GM12892 (cell line): Measurements from ENCODE around the gene EFNA5. TPM values are rescaled to one million over a fixed set of nuclear protein-coding genes. Genes with fewer than 3 reads are reported as not detected.

Experiments used
- DNase-seq: peaks from one replicate; pipeline ENCODE4 v3.0.0; 2011; ENCODE audit not compliant: insufficient read length
- FAIRE-seq: peaks from 2 replicates; lab custom pipeline; 2011; peaks lifted over from hg19 to GRCh38; lab: Jason Lieb, UNC
- POLR2A ChIP-seq: IDR thresholded peaks from 2 replicates; pipeline ENCODE4 v1.6.1; 2011; ENCODE audit warnings: low read depth, low read length, control low read depth
- POLR2AphosphoS5 ChIP-seq: IDR thresholded peaks from 2 replicates; pipeline ENCODE4 v1.6.1; 2011; ENCODE audit warnings: low read depth, low read length, control low read depth
- TAF1 ChIP-seq: IDR thresholded peaks from 2 replicates; pipeline ENCODE4 v1.6.1; 2011; ENCODE audit warnings: low read depth, mild to moderate bottlenecking, control low read depth, low read length, borderline replicate concordance
- polyA plus RNA-seq: library from polyadenylated mRNA; unstranded; fragments of >200 nt; gene quantifications from one replicate; pipeline ENCODE4 v1.2.1, GENCODE V29; 2012; ENCODE audit warnings: missing spikeins, inconsistent platforms; ENCODE audit not compliant: missing spikeins

EFNA5 gene
- 4.1 TPM for polyA plus RNA-seq

GRCh38 chr5:107670932-107671741 lies at the start of gene EFNA5:
TSS of gene EFNA5 (minus strand) at chr5:107670937.
- no peak for TF ChIP-seq POLR2AphosphoS5
- no peak for TF ChIP-seq POLR2A
- TF ChIP-seq TAF1, result no peak
- FAIRE-seq (peak; percentile 69), DNase-seq (peak; percentile 24)

DNA sequence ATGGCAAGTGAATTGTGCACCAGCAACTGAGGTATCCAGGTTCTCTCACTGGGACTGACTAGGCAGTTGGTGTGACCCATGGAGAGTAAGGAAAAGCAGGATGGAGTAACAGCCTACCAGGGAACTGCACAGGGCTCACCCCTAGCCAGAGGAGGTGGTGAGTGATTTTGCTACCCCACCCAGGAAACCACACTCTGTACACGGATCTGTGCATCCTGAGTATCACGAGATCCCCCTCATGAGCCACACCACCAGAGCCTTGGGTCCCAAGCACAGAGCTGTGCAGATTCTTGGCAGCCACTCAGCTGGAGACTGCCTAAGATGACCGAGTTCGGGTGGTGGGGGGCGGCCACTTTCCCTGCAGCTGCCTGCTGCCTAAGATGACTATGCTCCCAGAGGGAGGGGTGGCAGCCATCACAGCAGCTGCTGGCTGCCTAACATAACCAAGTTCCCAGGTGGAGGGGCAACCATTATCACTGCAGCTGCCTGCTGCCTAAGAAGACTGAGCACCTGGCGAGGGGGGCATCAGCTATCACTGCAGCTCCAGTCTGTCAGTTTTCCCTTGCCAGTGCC lies 48.4 kb upstream of the EFNA5 start:
- TF ChIP-seq POLR2AphosphoS5 (no peak), POLR2A (no peak), TAF1 (no peak)
- DNase-seq (no peak), FAIRE-seq (no peak)

DNA sequence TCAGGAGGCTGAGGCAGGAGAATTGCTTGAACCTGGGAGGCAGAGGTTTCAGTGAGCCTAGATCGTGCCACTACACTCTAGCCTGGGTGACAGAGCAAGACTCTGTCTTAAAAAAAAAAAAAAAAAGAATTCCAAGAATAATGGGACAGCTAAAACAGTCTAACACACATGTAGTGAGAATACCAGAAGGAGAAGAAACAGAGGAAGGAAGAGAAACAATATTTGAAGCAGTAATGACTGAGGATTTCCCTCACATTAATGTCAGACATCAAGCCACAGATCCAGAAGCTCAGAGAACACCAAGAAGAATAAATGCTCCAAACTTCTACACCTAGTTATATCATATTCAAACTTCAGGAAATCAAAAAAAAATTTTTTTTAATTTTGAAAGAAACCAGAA lies 47.1 kb upstream of the EFNA5 start:
- DNase-seq, result no peak
- no peak for FAIRE-seq
- TF ChIP-seq POLR2A (no peak), TAF1 (no peak), POLR2AphosphoS5 (no peak)

- TF ChIP-seq TAF1 (no peak), POLR2AphosphoS5 (no peak), POLR2A (no peak)
- DNase-seq, result no peak
- no peak for FAIRE-seq
Observed at GRCh38 chr5:107713228-107713627, 42.5 kb upstream of the EFNA5 start.

DNA sequence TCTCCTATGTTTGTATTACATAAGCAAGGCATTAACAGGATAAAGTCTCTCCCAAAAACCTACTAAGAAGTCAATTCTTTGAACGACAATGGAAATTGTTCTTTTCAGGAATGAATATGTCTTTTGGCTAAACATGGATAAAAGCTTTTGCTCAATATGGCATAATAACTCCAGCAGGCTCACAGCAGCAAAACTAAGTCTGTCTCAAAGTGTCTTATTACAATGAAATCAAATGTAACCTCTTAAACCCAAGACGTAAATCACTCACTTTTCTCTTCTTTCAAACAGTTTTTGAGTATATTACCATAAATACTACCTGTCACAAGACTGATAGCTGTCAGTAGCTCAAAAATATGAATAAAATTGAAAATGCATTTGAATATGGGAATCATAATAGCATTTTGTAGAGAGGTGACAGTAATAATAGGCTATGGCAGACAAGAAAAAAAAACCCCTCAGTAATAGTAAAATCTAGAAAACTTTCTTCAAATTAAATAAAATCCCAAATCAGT lies 41.7 kb upstream of the EFNA5 start:
- TF ChIP-seq TAF1 (no peak), POLR2A (no peak), POLR2AphosphoS5 (no peak)
- FAIRE-seq (no peak), DNase-seq (no peak)

DNA sequence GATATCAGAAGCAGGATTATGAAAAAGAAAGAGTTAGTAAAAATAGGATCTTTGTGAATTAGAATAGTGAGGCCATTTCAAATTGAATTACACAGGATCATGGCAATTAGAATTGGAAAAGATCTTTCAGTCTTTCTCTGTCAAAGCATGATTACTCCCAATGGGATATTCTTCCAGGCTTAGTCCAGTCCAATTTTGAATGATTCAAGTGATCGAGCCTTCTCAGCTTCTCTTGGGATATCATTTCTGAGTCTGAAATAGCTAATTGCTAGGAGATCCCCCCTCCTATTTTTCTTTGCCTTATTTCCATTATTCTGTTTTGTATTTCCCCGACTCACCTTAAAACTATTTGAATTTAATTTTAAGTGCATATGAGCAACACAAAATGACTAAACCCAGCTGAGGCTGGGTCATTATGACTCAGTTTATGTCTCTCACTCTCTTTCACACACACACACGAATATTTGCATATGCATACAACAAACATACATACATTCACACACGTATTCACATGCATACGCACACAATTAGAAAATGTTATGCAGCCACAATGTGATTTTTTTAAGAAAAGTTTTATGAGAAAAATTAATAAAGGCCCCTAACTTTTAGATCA lies 34.8 kb upstream of the EFNA5 start:
- no peak for FAIRE-seq
- DNase-seq, result no peak
- TF ChIP-seq TAF1 (no peak), POLR2AphosphoS5 (no peak)

- FAIRE-seq, result no peak
- no peak for DNase-seq
Observed at GRCh38 chr5:107704681-107705401, 34.1 kb upstream of the EFNA5 start.

DNA sequence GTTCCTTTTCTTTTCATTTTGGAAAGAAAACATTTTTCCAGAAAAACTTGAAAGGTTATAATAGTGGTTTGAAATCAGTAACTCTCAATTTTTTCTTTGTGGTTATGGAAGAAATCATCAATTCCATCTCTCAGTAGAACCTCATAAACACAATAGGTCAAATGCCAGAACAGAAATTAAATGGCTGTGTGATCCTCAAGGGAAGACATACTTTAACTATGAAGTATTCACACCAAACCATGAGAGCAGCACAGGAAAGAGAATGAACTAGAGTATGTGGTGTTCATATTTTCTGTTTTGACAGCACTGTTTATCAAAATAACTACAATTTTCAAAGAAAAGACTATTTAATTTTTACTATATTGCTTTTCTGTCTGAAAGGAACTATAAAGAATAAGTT lies 29.7 kb upstream of the EFNA5 start:
- FAIRE-seq, result no peak
- DNase-seq, result no peak
- TF ChIP-seq POLR2AphosphoS5 (no peak), TAF1 (no peak), POLR2A (no peak)

More at GRCh38 chr5:107704681-107705401, 34.1 kb upstream of the EFNA5 start:
- TF ChIP-seq POLR2AphosphoS5 (no peak), TAF1 (no peak), POLR2A (no peak)

GRCh38 chr5:107699425-107699824 lies 28.7 kb upstream of the EFNA5 start:
- FAIRE-seq, result no peak
- no peak for DNase-seq
- TF ChIP-seq TAF1 (no peak), POLR2A (no peak), POLR2AphosphoS5 (no peak)

DNA sequence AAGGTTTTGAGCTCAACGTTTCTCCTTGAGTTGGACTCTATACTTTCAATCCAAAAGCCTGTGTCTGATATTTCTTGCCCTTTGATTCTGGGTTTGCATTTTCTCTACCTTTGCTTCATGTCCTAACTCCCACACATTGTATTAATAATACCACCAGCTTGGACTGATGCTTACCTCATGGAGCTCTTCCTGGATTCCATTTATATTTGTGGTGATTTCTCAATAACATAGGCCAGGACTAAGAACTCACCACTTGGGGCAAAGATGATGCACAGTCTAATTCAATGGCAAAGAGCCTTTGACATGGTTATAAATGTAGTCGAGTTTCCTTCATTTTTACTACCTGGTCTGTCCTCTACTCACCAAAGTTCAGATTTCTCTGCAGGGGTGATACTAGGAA lies 27.5 kb upstream of the EFNA5 start:
- no peak for DNase-seq
- TF ChIP-seq TAF1 (no peak), POLR2A (no peak)
- no peak for FAIRE-seq

- no peak for TF ChIP-seq POLR2AphosphoS5
- TF ChIP-seq TAF1, result no peak
- TF ChIP-seq POLR2A, result no peak
- FAIRE-seq (no peak), DNase-seq (no peak)
Observed at GRCh38 chr5:107696498-107696897, 25.8 kb upstream of the EFNA5 start.

- TF ChIP-seq POLR2AphosphoS5, result no peak
- no peak for TF ChIP-seq TAF1
- no peak for TF ChIP-seq POLR2A
- FAIRE-seq (no peak), DNase-seq (no peak)
Observed at GRCh38 chr5:107696080-107696479, 25.3 kb upstream of the EFNA5 start.

- no peak for TF ChIP-seq TAF1
- TF ChIP-seq POLR2AphosphoS5, result no peak
- TF ChIP-seq POLR2A, result no peak
- DNase-seq (no peak), FAIRE-seq (no peak)
Observed at GRCh38 chr5:107687937-107688336, 17.2 kb upstream of the EFNA5 start.
